ENCODE measurements around the gene CALU.

CALU gene

GRCh38 chr7:128755819-128756476, 16.8 kb downstream of the CALU start:
- DNase-seq (ENCODE audit: low read depth) = no peak
- no peak for TF ChIP-seq MYC (IDR thresholded peaks at IDR 0.05; ENCODE audit: low read depth, low read length)
- no peak for TF ChIP-seq POLR2A (IDR thresholded peaks at IDR 0.05; ENCODE audit: extremely low read depth, insufficient read length)
- TF ChIP-seq, protein P1, sequence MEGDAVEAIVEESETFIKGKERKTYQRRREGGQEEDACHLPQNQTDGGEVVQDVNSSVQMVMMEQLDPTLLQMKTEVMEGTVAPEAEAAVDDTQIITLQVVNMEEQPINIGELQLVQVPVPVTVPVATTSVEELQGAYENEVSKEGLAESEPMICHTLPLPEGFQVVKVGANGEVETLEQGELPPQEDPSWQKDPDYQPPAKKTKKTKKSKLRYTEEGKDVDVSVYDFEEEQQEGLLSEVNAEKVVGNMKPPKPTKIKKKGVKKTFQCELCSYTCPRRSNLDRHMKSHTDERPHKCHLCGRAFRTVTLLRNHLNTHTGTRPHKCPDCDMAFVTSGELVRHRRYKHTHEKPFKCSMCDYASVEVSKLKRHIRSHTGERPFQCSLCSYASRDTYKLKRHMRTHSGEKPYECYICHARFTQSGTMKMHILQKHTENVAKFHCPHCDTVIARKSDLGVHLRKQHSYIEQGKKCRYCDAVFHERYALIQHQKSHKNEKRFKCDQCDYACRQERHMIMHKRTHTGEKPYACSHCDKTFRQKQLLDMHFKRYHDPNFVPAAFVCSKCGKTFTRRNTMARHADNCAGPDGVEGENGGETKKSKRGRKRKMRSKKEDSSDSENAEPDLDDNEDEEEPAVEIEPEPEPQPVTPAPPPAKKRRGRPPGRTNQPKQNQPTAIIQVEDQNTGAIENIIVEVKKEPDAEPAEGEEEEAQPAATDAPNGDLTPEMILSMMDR (IDR thresholded peaks at IDR 0.05; ENCODE audit: low read depth, low read length) = no peak
- no peak for TF ChIP-seq MAX (IDR thresholded peaks at IDR 0.05; ENCODE audit: low read depth, low read length)
- H3K4me3 ChIP-seq (ENCODE audit: low read depth, low read length) = no peak overlapping the region

GRCh38 chr7:128757203-128757602, 18.0 kb downstream of the CALU start:
- DNase-seq (ENCODE audit: low read depth) = no peak
- H3K4me3 ChIP-seq (ENCODE audit: low read depth, low read length) = no peak overlapping the region
- TF ChIP-seq MAX (IDR thresholded peaks at IDR 0.05; ENCODE audit: low read depth, low read length) = no peak
- TF ChIP-seq, protein P1 (IDR thresholded peaks at IDR 0.05; ENCODE audit: low read depth, low read length) = no peak
- TF ChIP-seq MYC (IDR thresholded peaks at IDR 0.05; ENCODE audit: low read depth, low read length) = no peak
- no peak for TF ChIP-seq POLR2A (IDR thresholded peaks at IDR 0.05; ENCODE audit: extremely low read depth, insufficient read length)

DNA sequence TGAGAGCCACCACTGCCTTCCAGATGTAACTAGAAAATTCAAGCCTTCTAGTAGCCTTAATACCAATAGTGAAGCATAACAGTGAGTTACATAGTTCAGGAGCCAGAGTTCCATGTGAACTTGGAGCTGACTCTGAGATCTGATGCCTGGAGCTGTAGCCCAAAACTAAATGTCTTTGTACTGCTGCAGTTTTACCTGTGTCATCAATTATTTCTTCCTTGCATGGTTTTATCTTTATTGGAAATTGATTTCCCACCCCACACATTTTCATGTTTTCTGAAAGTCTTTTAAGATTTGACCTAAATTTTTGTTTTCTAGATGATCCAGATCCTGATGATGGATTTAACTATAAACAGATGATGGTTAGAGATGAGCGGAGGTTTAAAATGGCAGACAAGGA, 19.4 kb downstream of the CALU start:
- TF ChIP-seq, protein P1 (IDR thresholded peaks at IDR 0.05; ENCODE audit: low read depth, low read length) = no peak
- no peak for TF ChIP-seq MAX (IDR thresholded peaks at IDR 0.05; ENCODE audit: low read depth, low read length)
- no peak for TF ChIP-seq POLR2A (IDR thresholded peaks at IDR 0.05; ENCODE audit: extremely low read depth, insufficient read length)
- no peak for TF ChIP-seq MYC (IDR thresholded peaks at IDR 0.05; ENCODE audit: low read depth, low read length)
- no peak overlapping the region for H3K4me3 ChIP-seq (ENCODE audit: low read depth, low read length)
- DNase-seq (ENCODE audit: low read depth) = no peak

DNA sequence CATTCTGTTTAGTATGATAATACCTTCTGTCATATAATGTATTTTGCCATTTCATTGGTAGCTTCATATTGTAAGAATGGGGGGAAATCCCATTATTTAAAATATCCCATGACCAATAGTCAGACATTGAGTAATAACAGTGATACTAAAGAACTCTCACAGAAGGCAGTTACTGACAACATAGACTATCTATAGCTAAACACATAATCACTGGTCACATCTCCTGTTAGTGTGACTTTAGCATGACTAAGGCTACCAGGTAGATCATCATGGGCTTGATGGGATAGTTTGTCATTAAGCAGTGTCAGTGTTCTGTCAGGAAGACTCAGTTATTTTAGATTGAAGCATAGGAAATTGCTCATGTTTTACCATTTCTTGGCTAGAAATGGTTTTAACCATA, 20.1 kb downstream of the CALU start:
- H3K4me3 ChIP-seq (ENCODE audit: low read depth, low read length) = no peak overlapping the region
- TF ChIP-seq MAX (IDR thresholded peaks at IDR 0.05; ENCODE audit: low read depth, low read length) = no peak
- TF ChIP-seq MYC (IDR thresholded peaks at IDR 0.05; ENCODE audit: low read depth, low read length) = no peak
- no peak for TF ChIP-seq POLR2A (IDR thresholded peaks at IDR 0.05; ENCODE audit: extremely low read depth, insufficient read length)
- TF ChIP-seq, protein P1 (IDR thresholded peaks at IDR 0.05; ENCODE audit: low read depth, low read length) = no peak
- DNase-seq (ENCODE audit: low read depth) = no peak

GRCh38 chr7:128763541-128763940, 24.4 kb downstream of the CALU start:
- DNase-seq (ENCODE audit: low read depth) = no peak
- TF ChIP-seq MYC (IDR thresholded peaks at IDR 0.05; ENCODE audit: low read depth, low read length) (no peak), POLR2A (IDR thresholded peaks at IDR 0.05; ENCODE audit: extremely low read depth, insufficient read length) (no peak), MAX (IDR thresholded peaks at IDR 0.05; ENCODE audit: low read depth, low read length) (no peak)
- TF ChIP-seq, protein P1 (IDR thresholded peaks at IDR 0.05; ENCODE audit: low read depth, low read length) = no peak
- H3K4me3 ChIP-seq (ENCODE audit: low read depth, low read length) = no peak overlapping the region
